Measurements from ENCODE around the gene ULK4. TPM values are rescaled to one million over a fixed set of nuclear protein-coding genes. Genes with fewer than 3 reads are reported as not detected.

ULK4 gene
- polyA plus RNA-seq, 1 experiment, result 1.6 TPM

DNA sequence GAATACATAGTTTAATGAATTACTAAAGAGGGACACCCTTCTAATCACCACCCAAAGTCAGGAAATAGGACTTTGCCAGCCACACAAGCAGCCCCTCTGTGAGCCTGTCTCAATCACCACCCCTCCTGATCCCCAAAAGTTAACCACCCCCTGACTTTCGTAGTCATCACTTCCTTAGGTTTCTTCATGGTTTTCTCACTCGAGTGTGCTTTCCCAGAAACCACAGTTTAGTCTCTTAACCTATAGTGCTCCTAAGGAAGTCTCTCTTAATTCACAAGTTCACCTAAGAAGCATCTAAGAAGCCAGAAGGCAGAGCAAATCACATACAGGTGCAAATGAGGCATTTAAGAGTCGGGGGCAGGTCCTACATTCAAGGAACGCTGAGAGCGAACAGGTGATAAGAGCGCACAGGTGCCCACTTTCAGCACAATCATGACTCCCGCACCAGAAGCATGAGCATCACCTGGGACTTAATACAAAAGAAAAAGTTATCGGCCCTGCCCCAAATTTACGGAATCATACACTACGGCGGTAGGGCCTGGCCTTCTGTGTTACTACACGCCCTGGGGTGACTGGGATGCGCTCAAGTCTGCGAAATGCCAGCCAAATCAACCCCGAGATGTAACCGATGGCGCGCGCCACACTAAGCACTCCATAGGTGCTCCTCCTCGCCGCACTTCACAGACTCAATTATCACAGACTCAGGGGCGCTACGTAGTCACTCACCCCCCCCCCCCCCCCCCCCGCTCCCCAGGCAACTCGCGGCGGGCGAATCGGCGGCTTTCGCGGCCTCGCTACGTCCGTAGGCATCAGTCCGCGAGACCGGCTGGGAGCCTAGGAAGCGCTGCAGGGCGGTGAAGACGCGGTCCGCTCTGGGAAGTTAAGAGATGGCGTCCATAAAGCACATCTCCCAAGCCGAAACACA, 815 bp downstream of the ULK4 start:
- CTCF ChIA-PET, result interaction anchor here (0.6 to 1.7 kb wide), 2 partner anchors 33 to 138 kb away, joined by 3 to 8 read pairs; no protein-coding TSS in a partner anchor

DNA sequence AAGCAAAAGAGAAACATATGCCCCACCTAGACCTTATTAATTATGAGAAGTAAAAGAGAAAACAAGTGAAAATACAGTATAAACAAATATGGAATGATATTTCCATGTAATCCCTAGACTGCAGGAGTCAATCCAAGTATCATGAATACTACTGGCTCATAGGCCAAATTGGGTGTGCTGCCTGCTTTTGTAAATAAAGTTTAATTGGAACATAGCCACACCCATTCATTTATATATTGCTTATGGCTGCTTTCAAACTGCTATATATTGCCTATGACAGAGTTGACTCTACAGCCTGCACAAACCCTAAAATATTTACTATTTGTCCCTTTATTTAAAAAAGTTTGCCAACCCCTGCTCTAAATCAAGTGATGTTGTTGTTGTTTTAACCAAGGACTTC, 5.3 kb downstream of the ULK4 start:
- TF ChIP-seq, protein P1, sequence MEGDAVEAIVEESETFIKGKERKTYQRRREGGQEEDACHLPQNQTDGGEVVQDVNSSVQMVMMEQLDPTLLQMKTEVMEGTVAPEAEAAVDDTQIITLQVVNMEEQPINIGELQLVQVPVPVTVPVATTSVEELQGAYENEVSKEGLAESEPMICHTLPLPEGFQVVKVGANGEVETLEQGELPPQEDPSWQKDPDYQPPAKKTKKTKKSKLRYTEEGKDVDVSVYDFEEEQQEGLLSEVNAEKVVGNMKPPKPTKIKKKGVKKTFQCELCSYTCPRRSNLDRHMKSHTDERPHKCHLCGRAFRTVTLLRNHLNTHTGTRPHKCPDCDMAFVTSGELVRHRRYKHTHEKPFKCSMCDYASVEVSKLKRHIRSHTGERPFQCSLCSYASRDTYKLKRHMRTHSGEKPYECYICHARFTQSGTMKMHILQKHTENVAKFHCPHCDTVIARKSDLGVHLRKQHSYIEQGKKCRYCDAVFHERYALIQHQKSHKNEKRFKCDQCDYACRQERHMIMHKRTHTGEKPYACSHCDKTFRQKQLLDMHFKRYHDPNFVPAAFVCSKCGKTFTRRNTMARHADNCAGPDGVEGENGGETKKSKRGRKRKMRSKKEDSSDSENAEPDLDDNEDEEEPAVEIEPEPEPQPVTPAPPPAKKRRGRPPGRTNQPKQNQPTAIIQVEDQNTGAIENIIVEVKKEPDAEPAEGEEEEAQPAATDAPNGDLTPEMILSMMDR (IDR thresholded peaks at IDR 0.05; ENCODE audit: insufficient read depth, low read depth, low read length), result no peak

More for the DNA sequence above, 815 bp downstream of the ULK4 start:
- no peaks in the 10 kb centered on the region for H3K27me3 ChIP-seq (ENCODE audit: control insufficient read depth, insufficient read depth, low read length)
- POLR2A ChIA-PET, result interaction anchor here (0.6 to 1.2 kb wide), 3 partner anchors 18 to 72 kb away, joined by 3 read pairs; no protein-coding TSS in a partner anchor
- no peak for DNase-seq (ENCODE audit: low read depth)
- TF ChIP-seq, protein P1 (IDR thresholded peaks at IDR 0.05; ENCODE audit: insufficient read depth, low read depth, low read length), result no peak
- peak overlapping the region; percentile 72 for H3K4me3 ChIP-seq (ENCODE audit: low read depth, low read length)
- no peaks in the 10 kb centered on the region for H3K36me3 ChIP-seq (ENCODE audit: control insufficient read depth, insufficient read depth, low read length)

DNA sequence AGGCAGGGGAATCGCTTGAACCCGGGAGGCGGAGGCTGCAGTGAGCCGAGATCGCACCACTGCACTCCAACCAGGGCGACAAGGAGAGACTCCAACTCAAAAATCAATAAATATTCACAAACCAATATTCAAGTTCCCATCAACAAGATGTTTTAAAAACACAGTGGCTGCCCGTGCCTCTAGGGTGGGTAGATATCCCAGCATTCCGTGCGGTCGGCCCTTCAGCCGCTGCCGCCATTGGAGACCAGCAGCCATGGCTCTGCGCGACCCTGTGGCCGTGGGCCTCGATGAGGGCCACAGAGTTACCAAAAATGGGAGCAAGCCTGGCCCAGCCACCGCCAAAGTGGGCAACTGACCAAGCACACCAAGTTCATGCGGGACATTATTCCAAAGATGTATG, 6.7 kb downstream of the ULK4 start:
- ChIA-PET CTCF (no interaction called here), POLR2A (no interaction called here)
- no peak overlapping the region for H3K4me3 ChIP-seq (ENCODE audit: low read depth, low read length)
- H3K36me3 ChIP-seq (ENCODE audit: control insufficient read depth, insufficient read depth, low read length), result no peaks in the 10 kb centered on the region
- H3K27me3 ChIP-seq (ENCODE audit: control insufficient read depth, insufficient read depth, low read length), result no peaks in the 10 kb centered on the region
- TF ChIP-seq, protein P1 (IDR thresholded peaks at IDR 0.05; ENCODE audit: insufficient read depth, low read depth, low read length), result no peak
- no peak for DNase-seq (ENCODE audit: low read depth)

More for the DNA sequence above, 5.3 kb downstream of the ULK4 start:
- Histone ChIP-seq H3K27me3 (ENCODE audit: control insufficient read depth, insufficient read depth, low read length) (no peaks in the 10 kb centered on the region), H3K4me3 (ENCODE audit: low read depth, low read length) (no peak overlapping the region), H3K36me3 (ENCODE audit: control insufficient read depth, insufficient read depth, low read length) (no peaks in the 10 kb centered on the region)
- DNase-seq (ENCODE audit: low read depth), result no peak
- POLR2A ChIA-PET, result no interaction called here
- CTCF ChIA-PET, result no interaction called here

DNA sequence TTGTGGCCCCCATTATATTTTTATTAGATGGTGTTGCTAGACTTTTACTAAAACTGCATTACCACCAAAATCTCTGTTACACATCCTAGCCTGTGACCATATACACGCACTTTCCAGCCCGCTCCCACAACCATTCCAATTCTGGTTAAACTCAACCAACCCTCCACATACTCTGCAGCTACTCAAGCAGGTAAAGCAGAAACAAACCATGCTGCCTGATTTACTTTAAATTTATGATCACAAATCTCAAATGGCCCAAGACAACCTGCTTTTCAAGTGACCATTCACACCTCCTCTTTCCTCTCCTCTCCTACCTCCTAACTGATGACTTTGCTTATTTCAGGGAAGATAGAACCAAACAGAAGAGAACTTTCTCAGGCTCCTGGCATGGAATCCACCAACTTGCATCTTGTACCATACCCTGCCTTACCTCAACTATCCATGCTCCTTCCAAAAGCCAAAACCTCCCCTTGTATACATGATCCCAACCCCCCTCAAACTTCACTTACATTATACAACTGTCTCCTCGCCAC, 18.5 kb downstream of the ULK4 start:
- TF ChIP-seq, protein P1 (IDR thresholded peaks at IDR 0.05; ENCODE audit: insufficient read depth, low read depth, low read length), result no peak
- no peaks in the 10 kb centered on the region for H3K27me3 ChIP-seq (ENCODE audit: control insufficient read depth, insufficient read depth, low read length)
- DNase-seq (ENCODE audit: low read depth), result no peak
- no peak overlapping the region for H3K4me3 ChIP-seq (ENCODE audit: low read depth, low read length)
- ChIA-PET POLR2A (no interaction called here), CTCF (no interaction called here)
- no peaks in the 10 kb centered on the region for H3K36me3 ChIP-seq (ENCODE audit: control insufficient read depth, insufficient read depth, low read length)

DNA sequence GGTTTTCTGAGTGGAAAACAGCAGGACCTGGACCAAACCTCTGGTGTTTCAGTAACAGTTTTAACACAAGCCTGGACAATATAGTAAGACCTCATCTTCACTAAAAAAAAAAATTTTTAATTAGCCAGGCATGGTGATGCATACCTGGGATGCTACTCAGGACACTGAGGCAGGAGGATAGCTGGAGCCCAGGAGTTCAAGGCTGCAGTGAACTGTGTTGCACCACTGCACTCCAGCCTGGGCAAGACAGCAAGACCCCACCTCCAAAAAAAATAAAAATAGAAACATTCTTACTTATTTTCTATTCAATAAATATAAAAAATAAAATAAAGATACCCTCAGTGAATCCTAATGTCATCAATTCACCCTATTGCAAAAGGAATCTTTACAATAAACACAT, 21.5 kb downstream of the ULK4 start:
- TF ChIP-seq, protein P1 (IDR thresholded peaks at IDR 0.05; ENCODE audit: insufficient read depth, low read depth, low read length), result no peak
- H3K4me3 ChIP-seq (ENCODE audit: low read depth, low read length), result no peak overlapping the region
- no peak for DNase-seq (ENCODE audit: low read depth)
- ChIA-PET POLR2A (no interaction called here), CTCF (no interaction called here)
- H3K36me3 ChIP-seq (ENCODE audit: control insufficient read depth, insufficient read depth, low read length), result no peaks in the 10 kb centered on the region
- H3K27me3 ChIP-seq (ENCODE audit: control insufficient read depth, insufficient read depth, low read length), result no peaks in the 10 kb centered on the region

Data from BJ (cell line).